IMR-90 (cell line): ENCODE results near the gene SH2B3. TPM values are rescaled to one million over a fixed set of nuclear protein-coding genes. Genes with fewer than 3 reads are reported as not detected.
A peak's percentile ranks its signal among the peaks of the same experiment; 100 is the strongest.

Source experiments
- ATAC-seq: fragments of 200-7000 bp; cut with Tn5 transposase; 2 replicates; pipeline ENCODE4 v1.9.1; 2020; ENCODE audit warnings: low read depth, mild to moderate bottlenecking, moderate library complexity
- BruUV-seq: library from RNA; stranded (reverse); fragments of 400-500 nt; replicated peaks from 2 replicates; lab custom pipeline; 2021; lab: Mats Ljungman, UMichigan
- CTCF ChIA-PET: fragments of 300-600 bp; formaldehyde crosslinking; extraction: SDS; loops from one replicate; lab custom pipeline; 2021; ENCODE audit warnings: antibody characterized with exemption; lab: Yijun Ruan, JAX
- POLR2A ChIA-PET: fragments of 300-600 bp; sonication (Branson Sonifier 250); formaldehyde crosslinking; loops from one replicate; lab custom pipeline; 2022; ENCODE audit warnings: antibody characterized with exemption; ENCODE audit not compliant: unreplicated experiment; lab: Charles Lee
- DNase-seq: peaks from one replicate; pipeline ENCODE4 v3.0.0; 2013
- H2AFZ ChIP-seq: replicated peaks from 2 replicates; pipeline ENCODE3; 2013; ENCODE audit warnings: low read length, mild to moderate bottlenecking; ENCODE audit not compliant: poor library complexity
- H2AK5ac ChIP-seq: 2 replicates; pipeline ENCODE4 v1.6.1; 2013; ENCODE audit warnings: low read depth, low read length, inconsistent platforms
- H2AK9ac ChIP-seq: replicated peaks from 2 replicates; pipeline ENCODE3; 2013; ENCODE audit warnings: mild to moderate bottlenecking, low read depth, low read length, moderate library complexity; ENCODE audit not compliant: poor library complexity
- H2BK120ac ChIP-seq: 2 replicates; pipeline ENCODE4 v1.6.1; 2013; ENCODE audit warnings: low read depth, low read length, inconsistent platforms
- H2BK15ac ChIP-seq: 3 replicates; pipeline ENCODE4 v1.6.1; 2013; ENCODE audit warnings: low read depth, low read length, inconsistent platforms
- H2BK20ac ChIP-seq: 2 replicates; pipeline ENCODE4 v1.6.1; 2013; ENCODE audit warnings: low read depth, mild to moderate bottlenecking, inconsistent platforms, low read length, moderate library complexity
- H2BK5ac ChIP-seq: 2 replicates; pipeline ENCODE4 v1.6.1; 2013; ENCODE audit warnings: mild to moderate bottlenecking, low read depth, low read length, inconsistent platforms; ENCODE audit not compliant: poor library complexity, severe bottlenecking
- H3K14ac ChIP-seq: replicated peaks from 2 replicates; pipeline ENCODE4 v1.6.1; 2013; ENCODE audit warnings: low read depth, low read length, inconsistent platforms
- H3K18ac ChIP-seq: 2 replicates; pipeline ENCODE4 v1.6.1; 2013; ENCODE audit warnings: low read depth, low read length, control low read depth
- H3K23ac ChIP-seq: 2 replicates; pipeline ENCODE4 v1.6.1; 2013; ENCODE audit warnings: low read depth, low read length, inconsistent platforms
- H3K27ac ChIP-seq: 2 replicates; pipeline ENCODE4 v1.5.1; 2013; ENCODE audit warnings: mild to moderate bottlenecking, control low read depth, low read length; ENCODE audit not compliant: insufficient read depth
- H3K27me3 ChIP-seq: 2 replicates; pipeline ENCODE4 v1.6.1; 2013; ENCODE audit warnings: low read length; ENCODE audit not compliant: control insufficient read depth, insufficient read depth
- H3K36me3 ChIP-seq: 2 replicates; pipeline ENCODE4 v1.6.1; 2013; ENCODE audit warnings: low read length, mixed read lengths; ENCODE audit not compliant: control insufficient read depth, insufficient read depth
- H3K4ac ChIP-seq: 2 replicates; pipeline ENCODE4 v1.6.1; 2013; ENCODE audit warnings: low read depth, low read length, inconsistent platforms
- H3K4me1 ChIP-seq: 2 replicates; pipeline ENCODE4 v1.6.1; 2013; ENCODE audit warnings: low read length, mixed read lengths; ENCODE audit not compliant: control insufficient read depth, insufficient read depth
- H3K4me2 ChIP-seq: 2 replicates; pipeline ENCODE4 v1.6.1; 2013; ENCODE audit warnings: low read depth, mild to moderate bottlenecking, control low read depth, low read length, moderate library complexity
- H3K4me3 ChIP-seq: 2 replicates; pipeline ENCODE4 v1.5.1; 2013; ENCODE audit warnings: low read depth, mild to moderate bottlenecking, control low read depth, low read length, moderate library complexity; ENCODE audit not compliant: insufficient read depth
- H3K56ac ChIP-seq: 2 replicates; pipeline ENCODE4 v1.6.1; 2013; ENCODE audit warnings: low read length, inconsistent platforms; ENCODE audit not compliant: insufficient read depth; ENCODE audit errors: extremely low read depth
- H3K79me1 ChIP-seq, 2 experiments: 2 replicates each; pipeline ENCODE4 v1.6.1; 2013; ENCODE audit warnings: low read length in 2 of 2, inconsistent platforms in 1 of 2, low read depth in 1 of 2
- H3K9ac ChIP-seq: 2 replicates; pipeline ENCODE4 v1.6.1; 2013; ENCODE audit warnings: low read depth, low read length, control low read depth
- H3K9me1 ChIP-seq: 2 replicates; pipeline ENCODE4 v1.6.1; 2013; ENCODE audit warnings: low read length, inconsistent platforms; ENCODE audit not compliant: insufficient read depth
- H3K9me3 ChIP-seq: 2 replicates; pipeline ENCODE4 v1.6.1; 2013; ENCODE audit warnings: low read length; ENCODE audit not compliant: control insufficient read depth, insufficient read depth
- H4K20me1 ChIP-seq: 2 replicates; pipeline ENCODE4 v1.6.1; 2013; ENCODE audit warnings: low read length, inconsistent platforms; ENCODE audit not compliant: insufficient read depth
- H4K5ac ChIP-seq: 2 replicates; pipeline ENCODE4 v1.6.1; 2013; ENCODE audit warnings: mild to moderate bottlenecking, low read depth, low read length, control low read depth
- H4K8ac ChIP-seq, 2 experiments: 2 replicates each; pipeline ENCODE4 v1.6.1; 2013; ENCODE audit warnings: low read depth in 2 of 2, low read length in 2 of 2, control low read depth in 1 of 2, inconsistent platforms in 1 of 2
- H4K91ac ChIP-seq: 2 replicates; pipeline ENCODE4 v1.6.1; 2013; ENCODE audit warnings: low read depth, low read length, inconsistent platforms; ENCODE audit not compliant: insufficient read depth
- MAZ ChIP-seq: IDR thresholded peaks from 2 replicates; pipeline ENCODE4 v1.6.1; 2012; ENCODE audit warnings: low read depth, mild to moderate bottlenecking, low read length, improper control_type of control experiment, moderate library complexity, borderline replicate concordance
- RFX5 ChIP-seq: IDR thresholded peaks from 2 replicates; pipeline ENCODE4 v1.8.0; 2012; ENCODE audit warnings: low read depth, mild to moderate bottlenecking, low read length, moderate library complexity
- WGBS, 2 experiments: methylation state at CpG; one replicate each; pipeline versions ENCODE4 v1.1.5 to v1.1.7; 2013; ENCODE audit warnings: missing lambda C conversion rate in 2 of 2; ENCODE audit not compliant: insufficient read length in 1 of 2; ENCODE audit errors: extremely low coverage in 2 of 2; 5-methylcytosine and 5-hydroxymethylcytosine counted together
- dilution Hi-C: fragments of 300-500 bp; cut with HindIII; formaldehyde crosslinking; loops from one replicate; pipeline ENCODE4 v1.14.3; 2018; ENCODE audit warnings: low sequenced_read_pairs; ENCODE audit not compliant: unreplicated experiment
- in situ Hi-C: fragments of 300-500 bp; cut with MboI; formaldehyde crosslinking; loops from 3 replicates; pipeline ENCODE4 v1.14.3; 2019; ENCODE audit warnings: low sequenced_read_pairs, inconsistent platforms, mixed read lengths
- intact Hi-C: fragments of 100-400 bp; cut with micrococcal nuclease; formaldehyde crosslinking; loops from 2 replicates; pipeline ENCODE4 v1.10.0; 2022
- polyA plus RNA-seq, 3 experiments: library from polyadenylated mRNA; depleted of rRNA; stranded (reverse); fragments of >200 nt; gene quantifications; 2 replicates each; pipeline ENCODE4 v1.2.3, GENCODE V29; 2012; ENCODE audit warnings: low replicate concordance in 1 of 3
- total RNA-seq: library from RNA; depleted of rRNA; stranded (reverse); fragments of >200 nt; gene quantifications from 2 replicates; pipeline ENCODE4 v1.2.3, GENCODE V29; 2012

SH2B3 gene
- total and polyA plus RNA-seq, 2 of the 4 experiments (the other 2 are of a cell fraction) = 9.3 to 20.2 TPM

DNA sequence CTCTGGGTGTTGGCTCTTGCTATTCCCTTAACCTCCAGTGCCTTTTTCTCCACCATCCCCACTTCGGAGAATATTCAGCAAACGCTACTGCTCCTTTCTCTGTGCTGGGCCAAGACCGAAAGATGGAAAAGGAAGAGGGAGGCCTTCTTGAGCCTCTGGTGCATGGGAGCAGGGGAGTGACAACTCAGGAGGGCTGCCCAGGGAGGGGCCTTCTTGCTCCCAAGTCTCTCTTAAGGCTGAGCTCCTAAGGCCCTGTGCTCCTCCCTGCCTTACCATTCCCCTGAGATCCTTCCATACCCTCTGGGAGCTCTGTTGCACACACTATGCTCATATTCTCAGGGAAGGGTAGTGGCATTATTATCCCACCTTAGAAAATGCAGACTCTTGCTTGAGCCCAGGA is 34.9 kb downstream of the SH2B3 start:
- no peak overlapping the region for H2BK15ac ChIP-seq
- ChIA-PET POLR2A (no interaction called here), CTCF (no interaction called here)
- peaks cover 38% of the 10 kb centered on the region for H3K9me1 ChIP-seq
- intact Hi-C loops = no loop called here
- H3K14ac ChIP-seq = no peak overlapping the region
- H3K56ac ChIP-seq = no peak overlapping the region
- no peaks in the 10 kb centered on the region for H3K27me3 ChIP-seq
- DNase-seq (no peak), ATAC-seq (no peak)
- H2AK9ac ChIP-seq = peak overlapping the region; percentile 31
- H4K20me1 ChIP-seq = peaks cover 84% of the 10 kb centered on the region
- no peak overlapping the region for H3K4me3 ChIP-seq
- no peak overlapping the region for H4K91ac ChIP-seq
- H3K18ac ChIP-seq = no peak overlapping the region
- dilution Hi-C loops = no loop called here
- H3K36me3 ChIP-seq = peaks cover 32% of the 10 kb centered on the region
- no peak overlapping the region for H2BK20ac ChIP-seq
- no peak overlapping the region for H3K4me2 ChIP-seq
- no peaks in the 10 kb centered on the region for H3K9me3 ChIP-seq
- no peak for TF ChIP-seq MAZ
- no peak for TF ChIP-seq RFX5
- H2AFZ ChIP-seq = no peak overlapping the region
- no CpG with 5 or more reads among the region's 3 CpGs for WGBS, 2 experiments
- no peak overlapping the region for H2BK5ac ChIP-seq
- H3K27ac ChIP-seq = no peak overlapping the region
- H3K23ac ChIP-seq = 0 out of 2 replicates have a peak overlapping the region, but pooled peaks have one; percentile 12
- H3K4me1 ChIP-seq = peaks cover 25% of the 10 kb centered on the region
- H4K5ac ChIP-seq = no peak overlapping the region
- H3K79me1 ChIP-seq = peaks cover 16 to 94% of the 10 kb centered on the region in 2 experiments; a peak in 3 of 4 replicates
- in situ Hi-C loops = no loop called here
- BruUV-seq = no TSS peak
- no peak overlapping the region for H3K4ac ChIP-seq
- H4K8ac ChIP-seq = no peak overlapping the region
- H2AK5ac ChIP-seq = no peak overlapping the region
- H2BK120ac ChIP-seq = no peak overlapping the region
- no peak overlapping the region for H3K9ac ChIP-seq
